C4-2B (cell line): ENCODE data around the gene LIPM.

Source experiments
- ZFX ChIP-seq: fragments of 450-650 bp; IDR thresholded peaks from 2 replicates; pipeline ENCODE4 v1.6.1; 2017
- TF ChIP-seq, protein P1 (sequence below): fragments of 450-650 bp; conservative IDR thresholded peaks from 2 replicates; pipeline ENCODE4 v1.5.1; 2017; ENCODE audit warnings: mild to moderate bottlenecking

DNA sequence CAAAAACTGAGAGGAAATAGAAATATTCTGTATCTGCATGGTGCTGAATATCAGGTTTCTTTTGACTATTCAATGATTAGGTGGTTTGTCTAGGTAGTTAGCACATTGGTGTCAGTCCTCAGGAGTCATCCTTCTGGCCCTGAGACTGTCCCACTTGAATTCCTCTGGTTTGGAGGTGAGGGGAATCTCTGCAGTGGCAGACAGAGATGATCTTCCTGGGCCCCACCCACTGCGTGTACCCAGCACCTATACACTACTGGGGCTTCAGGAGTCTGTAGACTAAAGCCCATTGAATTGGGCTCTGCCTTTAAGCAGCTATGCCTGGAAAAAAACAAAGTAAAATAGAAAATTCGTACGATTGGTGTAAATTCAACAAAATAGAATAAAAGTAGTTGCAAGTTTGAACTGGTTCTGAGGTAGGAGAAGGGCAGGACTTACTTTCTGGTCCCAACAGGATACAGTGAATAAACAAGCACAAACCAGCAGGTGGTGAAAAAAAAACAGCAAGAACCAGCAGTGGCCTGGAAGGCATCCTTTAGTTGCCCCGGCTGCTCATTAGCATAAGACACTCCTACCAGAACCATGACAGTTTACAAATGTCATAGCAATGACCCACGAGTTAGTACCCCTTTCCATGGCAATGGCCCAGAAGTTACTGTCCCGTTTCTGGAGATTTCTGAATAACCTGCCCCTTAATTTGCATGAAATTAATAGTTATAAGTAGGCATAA lies 1.7 kb downstream of the LIPM start:
- TF ChIP-seq, protein P1, sequence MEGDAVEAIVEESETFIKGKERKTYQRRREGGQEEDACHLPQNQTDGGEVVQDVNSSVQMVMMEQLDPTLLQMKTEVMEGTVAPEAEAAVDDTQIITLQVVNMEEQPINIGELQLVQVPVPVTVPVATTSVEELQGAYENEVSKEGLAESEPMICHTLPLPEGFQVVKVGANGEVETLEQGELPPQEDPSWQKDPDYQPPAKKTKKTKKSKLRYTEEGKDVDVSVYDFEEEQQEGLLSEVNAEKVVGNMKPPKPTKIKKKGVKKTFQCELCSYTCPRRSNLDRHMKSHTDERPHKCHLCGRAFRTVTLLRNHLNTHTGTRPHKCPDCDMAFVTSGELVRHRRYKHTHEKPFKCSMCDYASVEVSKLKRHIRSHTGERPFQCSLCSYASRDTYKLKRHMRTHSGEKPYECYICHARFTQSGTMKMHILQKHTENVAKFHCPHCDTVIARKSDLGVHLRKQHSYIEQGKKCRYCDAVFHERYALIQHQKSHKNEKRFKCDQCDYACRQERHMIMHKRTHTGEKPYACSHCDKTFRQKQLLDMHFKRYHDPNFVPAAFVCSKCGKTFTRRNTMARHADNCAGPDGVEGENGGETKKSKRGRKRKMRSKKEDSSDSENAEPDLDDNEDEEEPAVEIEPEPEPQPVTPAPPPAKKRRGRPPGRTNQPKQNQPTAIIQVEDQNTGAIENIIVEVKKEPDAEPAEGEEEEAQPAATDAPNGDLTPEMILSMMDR = no peak
- TF ChIP-seq ZFX = no peak
